GM18519 (cell line): ENCODE results near the gene PINK1.

ENCODE experiments used
- ATAC-seq: cut with Tn5 transposase; IDR thresholded peaks from one replicate; pipeline ENCODE4 v1.9.1; 2021; ENCODE audit warnings: mild to moderate bottlenecking, moderate library complexity; ENCODE audit not compliant: unreplicated experiment, low FRiP score

PINK1 gene

DNA sequence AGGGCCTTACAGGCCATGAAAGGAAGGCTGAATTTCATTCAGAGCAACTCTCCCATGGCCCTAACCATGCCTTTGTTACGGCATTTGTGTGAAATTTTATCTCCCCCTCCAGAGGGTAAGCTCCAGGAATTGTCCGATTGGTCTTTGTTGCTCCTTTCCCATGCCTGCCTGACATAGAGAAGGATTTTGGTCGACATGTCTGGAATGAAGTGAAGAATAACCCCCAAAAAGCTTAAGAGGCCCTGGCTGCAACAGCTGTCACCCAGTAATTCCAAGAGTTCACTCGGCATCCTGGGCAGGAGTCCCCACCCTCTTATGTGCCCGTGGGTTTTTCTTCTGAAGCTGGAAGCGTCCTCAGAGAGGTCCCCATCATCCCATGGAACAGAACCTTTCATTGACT is 23.7 kb upstream of the PINK1 start:
- no peak for ATAC-seq

- no peak for ATAC-seq
These were observed 22.3 kb upstream of the PINK1 start for GRCh38 chr1:20610970-20611369.

- ATAC-seq, result no peak
These were observed 21.6 kb upstream of the PINK1 start for GRCh38 chr1:20611652-20612051.

GRCh38 chr1:20612221-20612746 is 21.0 kb upstream of the PINK1 start:
- ATAC-seq, result no peak

DNA sequence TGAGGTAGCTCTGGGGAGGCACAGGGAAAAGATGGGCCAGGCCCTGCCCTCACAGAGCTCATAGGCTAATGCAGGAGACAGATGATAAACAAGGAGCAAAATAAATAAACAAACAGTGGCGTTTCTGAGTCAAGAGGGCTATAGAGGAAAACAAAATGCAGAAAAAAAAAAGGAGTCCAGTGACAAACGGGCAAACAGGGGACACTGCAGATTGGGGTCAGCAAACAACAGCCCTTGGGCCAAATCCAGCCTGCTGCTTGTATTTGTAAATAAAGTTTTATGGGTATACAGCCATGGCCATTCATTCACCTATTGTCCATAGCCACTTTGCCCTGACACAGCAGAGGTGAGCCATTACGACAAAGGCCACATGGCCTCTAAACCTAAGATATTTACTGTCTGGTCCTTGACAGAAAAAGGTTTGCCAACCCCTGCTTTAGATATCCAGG is 19.1 kb upstream of the PINK1 start:
- no peak for ATAC-seq

- ATAC-seq, result no peak
These were observed 17.1 kb upstream of the PINK1 start for GRCh38 chr1:20615946-20616846.

DNA sequence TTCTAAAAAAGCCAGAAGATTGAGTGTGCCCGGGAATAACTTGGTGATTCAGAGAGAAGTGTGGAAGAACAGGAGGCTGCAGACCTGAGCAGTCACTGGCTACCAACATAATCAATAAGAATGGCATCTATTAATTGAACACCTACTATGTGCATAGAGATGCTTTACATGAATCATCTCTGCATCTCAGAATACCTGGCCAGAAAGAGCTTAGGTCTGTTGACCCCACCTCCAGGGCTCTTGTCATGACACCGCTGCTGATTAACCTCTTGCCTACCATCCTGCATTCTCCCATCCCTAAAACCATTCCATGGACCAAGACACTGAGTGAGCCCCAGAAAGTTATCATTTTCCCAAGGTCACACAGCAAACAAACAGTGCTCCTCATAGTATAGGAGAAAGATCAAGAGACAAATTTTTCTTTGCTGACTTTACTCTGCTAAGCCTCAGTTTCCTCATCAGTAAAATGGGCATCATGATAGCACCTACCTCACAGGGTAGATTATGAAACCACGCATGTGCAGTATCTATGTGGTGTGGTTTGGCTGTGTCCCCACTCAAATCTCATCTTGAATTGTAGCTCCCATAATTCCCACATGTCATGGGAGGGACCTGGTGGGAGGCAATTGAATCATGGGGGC is 16.3 kb upstream of the PINK1 start:
- ATAC-seq, result no peak

DNA sequence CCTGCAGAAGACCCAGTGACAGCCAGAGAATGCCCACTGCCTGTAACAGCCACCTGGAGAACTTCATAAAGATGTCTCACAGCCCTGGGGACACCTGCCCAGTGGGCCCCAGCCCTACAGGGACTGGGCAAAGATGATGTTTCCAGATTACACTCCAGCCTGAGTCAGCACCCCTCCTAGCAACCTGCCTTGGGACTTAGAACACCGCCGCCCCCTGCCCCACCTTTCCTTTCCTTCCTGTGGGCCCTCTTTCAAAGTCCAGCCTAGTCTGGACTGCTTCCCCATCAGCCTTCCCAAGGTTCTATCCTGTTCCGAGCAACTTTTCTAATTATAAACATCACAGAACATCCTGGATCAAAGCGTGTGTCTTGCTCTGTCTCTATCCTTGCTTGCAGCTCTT is 14.7 kb upstream of the PINK1 start:
- no peak for ATAC-seq

DNA sequence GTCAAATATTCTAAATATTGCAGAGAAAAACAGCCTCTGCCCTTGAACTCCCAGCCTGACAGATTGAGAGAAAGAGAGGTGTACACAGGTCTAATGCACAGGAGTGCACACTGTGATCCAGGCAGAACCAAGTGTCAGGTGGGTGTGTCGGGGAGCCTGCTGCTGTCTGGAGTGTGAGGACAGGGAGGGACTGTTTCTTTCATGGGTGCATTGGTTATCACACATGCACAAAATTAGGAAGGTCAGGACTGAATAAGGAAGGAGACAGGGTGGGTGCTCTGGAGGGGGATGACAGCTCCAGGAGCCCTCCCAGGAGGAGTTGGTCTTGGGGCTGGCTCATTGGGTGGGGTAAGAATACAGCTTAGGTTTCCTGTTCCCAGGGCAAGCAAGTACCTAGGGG is 13.3 kb upstream of the PINK1 start:
- no peak for ATAC-seq

GRCh38 chr1:20621012-20621411 is 12.2 kb upstream of the PINK1 start:
- ATAC-seq, result no peak

DNA sequence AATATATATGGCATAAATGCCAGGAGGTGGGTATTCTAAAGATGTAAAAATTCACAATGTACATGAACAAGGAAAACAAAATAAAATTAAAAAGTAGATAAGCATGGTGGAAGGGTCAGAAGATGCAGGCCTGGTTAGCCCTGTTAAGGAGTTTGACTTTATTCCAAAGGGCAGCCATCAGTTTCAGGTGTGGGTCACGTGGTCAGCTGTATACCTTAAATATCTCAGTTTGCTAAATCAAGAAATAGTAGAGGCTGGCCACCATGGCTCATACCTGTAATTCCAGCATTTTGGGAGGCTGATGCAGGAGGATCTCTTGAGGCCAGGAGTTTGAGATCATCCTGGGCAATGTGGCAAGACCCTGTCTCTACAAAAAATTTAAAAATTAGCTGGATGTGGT is 8.5 kb upstream of the PINK1 start:
- no peak for ATAC-seq

- no peak for ATAC-seq
These were observed 7.8 kb upstream of the PINK1 start for GRCh38 chr1:20625176-20626097.

DNA sequence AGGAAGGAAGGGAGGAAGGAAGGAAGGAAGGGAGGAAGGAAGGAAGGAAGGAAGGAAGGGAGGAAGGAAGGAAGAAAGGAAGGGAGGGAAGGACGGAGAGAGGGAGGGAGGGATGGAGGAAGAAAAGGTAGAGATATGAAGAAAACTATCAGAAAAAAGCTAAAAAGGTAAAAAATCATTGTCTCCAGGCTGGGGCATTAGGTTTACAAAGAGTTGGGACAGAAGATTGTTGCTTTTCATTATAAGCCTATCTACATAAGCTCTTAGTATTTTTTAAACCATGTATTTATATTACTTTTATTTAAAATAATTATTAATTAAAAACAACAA is 7.2 kb upstream of the PINK1 start:
- no peak for ATAC-seq

GRCh38 chr1:20626524-20626923 is 6.7 kb upstream of the PINK1 start:
- no peak for ATAC-seq

DNA sequence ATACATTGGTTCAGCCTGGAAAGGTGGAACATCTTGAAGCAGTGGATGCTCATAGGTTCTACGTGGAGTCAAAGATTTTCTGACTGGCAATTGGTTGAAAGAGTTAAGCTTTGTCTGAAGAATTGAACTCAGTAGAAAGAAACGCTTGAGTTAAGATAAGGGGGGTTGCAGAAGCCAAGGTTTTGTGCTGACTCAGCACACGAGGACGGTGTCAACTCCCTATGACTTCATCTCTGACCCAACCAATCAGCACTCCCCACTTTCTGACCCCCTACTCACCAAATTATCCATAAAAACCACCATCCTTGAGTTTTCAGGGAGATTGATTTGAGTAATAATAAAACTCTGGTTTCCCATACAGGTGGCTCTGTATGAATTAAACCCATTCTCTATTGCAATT is 2.5 kb upstream of the PINK1 start:
- no peak for ATAC-seq

DNA sequence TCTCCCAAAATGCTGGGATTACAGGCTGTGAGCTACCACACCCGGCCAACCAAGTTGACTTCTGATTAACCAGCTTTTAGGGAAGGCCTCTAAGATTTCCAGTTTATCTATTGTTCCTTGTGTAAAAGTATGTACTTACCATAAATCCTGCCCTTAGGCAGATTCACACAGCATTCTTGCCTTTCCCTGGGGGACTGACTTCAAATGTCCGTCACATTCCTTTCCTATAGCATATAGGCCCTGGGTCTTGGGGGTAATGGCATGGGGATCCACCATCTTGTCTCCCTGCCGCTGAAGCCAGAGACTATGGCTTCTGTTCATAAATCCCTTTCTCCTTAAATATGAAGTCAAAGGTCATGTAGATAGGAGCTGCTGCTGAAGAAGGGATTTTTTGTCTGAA is 872 bp upstream of the PINK1 start:
- ATAC-seq, result no peak

DNA sequence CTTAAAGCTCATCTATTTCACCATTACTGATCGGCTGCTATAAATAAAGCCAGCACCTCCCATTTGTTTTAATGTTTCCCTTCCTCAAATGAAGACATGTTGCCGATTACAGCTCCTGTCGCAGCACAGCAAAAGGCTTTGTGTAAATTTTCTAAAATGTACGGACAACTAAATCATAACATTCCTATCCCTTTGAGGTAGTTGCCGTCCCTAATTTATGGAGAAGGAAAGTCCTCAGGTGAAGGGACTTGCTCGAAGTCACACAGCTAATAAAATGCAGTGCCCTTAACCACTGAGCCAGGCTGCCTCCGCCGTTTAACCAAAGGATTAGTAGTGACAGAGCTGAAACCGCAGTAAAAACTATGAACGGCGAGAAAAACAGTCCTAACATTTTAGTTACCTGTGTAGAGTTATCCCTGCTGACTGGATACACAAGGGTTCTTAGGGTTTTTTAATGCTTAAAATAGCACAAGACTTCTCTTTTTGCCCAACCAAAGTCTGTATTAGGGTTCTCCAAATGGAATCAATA is 871 bp downstream of the PINK1 start:
- ATAC-seq, result no peak

DNA sequence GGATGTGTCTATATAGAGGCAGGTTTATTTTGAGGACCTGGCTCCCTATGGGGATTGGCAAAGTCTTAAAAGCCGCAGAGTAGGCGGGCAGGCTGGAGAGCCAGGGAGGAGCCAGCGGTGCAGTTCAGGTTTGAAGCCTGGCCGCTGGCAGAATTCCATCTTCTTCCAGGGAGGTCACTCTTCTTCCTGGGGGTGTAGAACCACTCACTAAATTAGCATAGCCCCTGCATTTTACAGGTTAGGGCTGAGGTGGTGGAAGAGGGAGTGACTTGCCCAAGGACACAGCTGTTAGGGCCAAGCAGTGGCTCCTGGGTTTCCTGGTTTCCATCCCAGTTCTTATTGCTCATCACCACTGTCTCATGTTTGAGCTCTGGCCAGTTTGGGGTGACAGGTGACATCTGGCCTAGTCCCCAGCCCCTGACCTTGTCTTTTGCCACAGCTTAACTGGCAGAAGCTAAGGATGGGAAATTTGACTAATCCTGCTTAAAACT is 1.4 kb downstream of the PINK1 start:
- no peak for ATAC-seq

DNA sequence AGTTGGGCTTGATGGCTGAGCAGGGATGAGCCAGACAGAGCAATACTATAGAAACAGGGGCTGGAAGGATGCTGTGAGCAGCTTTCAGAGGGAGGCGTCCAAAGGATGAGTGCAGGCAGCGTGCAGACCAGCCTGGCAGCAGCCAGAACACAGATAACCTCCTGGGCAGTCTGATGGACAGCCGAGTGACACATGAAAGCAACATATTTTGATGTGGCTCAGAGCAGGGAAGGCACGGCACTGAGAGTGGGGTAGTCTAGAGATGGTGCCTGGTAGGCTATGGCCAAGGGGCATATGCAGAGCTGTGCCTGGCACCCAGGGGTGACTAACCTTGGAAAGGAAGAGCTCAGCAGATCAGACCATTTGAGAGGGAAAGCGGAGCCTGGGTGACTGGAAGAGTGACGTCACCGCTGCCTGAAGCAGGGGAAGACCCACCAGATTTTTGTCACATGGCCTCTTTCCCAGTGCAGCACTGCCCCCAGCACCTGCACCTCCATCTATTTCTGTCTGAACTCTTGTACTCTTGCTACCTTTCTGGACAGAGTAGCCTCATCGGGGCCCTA is 3.6 kb downstream of the PINK1 start:
- no peak for ATAC-seq

DNA sequence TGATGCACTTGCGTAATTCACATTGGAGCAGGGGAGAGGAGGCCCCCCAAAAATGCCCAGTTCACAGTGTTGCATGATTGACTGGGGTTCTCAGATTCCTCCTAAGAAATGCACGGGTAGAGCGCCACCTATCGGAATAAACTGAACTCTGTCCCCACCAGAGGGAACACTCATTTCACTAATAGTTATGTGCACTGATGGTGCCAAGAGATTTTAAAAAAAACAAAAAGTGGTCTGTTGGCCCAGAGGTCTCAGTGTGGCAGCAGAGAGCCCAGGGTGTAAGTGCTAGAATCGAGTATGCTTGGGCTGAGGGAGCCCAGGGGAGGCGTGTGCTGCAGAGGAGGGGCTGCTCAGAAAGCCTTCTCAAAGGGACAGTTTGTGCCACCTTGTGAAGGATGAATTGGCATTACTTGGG is 6.9 kb downstream of the PINK1 start:
- ATAC-seq, result no peak
